WTC11 (cell line): ENCODE results near the gene PTPRN2.

Experiments
- FOXP1 ChIP-seq: sonication (generic); formaldehyde crosslinking; IDR thresholded peaks from 2 replicates; pipeline ENCODE4 v1.8.0; 2022; ENCODE audit warnings: missing genetic modification reagents, mild to moderate bottlenecking, moderate library complexity, borderline replicate concordance
- NR2C2 ChIP-seq: sonication (generic); formaldehyde crosslinking; IDR thresholded peaks from 2 replicates; pipeline ENCODE4 v1.8.0; 2022; ENCODE audit warnings: mild to moderate bottlenecking, missing genetic modification reagents
- TEAD1 ChIP-seq: sonication (generic); formaldehyde crosslinking; IDR thresholded peaks from 2 replicates; pipeline ENCODE4 v1.8.0; 2022; ENCODE audit warnings: mild to moderate bottlenecking, missing genetic modification reagents
- TF ChIP-seq, protein P1 (sequence below): sonication (generic); formaldehyde crosslinking; IDR thresholded peaks from 2 replicates; pipeline ENCODE4 v1.8.0; 2023; ENCODE audit warnings: missing genetic modification reagents
- TF ChIP-seq, protein P2 (sequence below): fragments of 200-600 bp; IDR thresholded peaks from 2 replicates; pipeline ENCODE4 v1.8.0; 2022; ENCODE audit warnings: antibody characterized with exemption

DNA sequence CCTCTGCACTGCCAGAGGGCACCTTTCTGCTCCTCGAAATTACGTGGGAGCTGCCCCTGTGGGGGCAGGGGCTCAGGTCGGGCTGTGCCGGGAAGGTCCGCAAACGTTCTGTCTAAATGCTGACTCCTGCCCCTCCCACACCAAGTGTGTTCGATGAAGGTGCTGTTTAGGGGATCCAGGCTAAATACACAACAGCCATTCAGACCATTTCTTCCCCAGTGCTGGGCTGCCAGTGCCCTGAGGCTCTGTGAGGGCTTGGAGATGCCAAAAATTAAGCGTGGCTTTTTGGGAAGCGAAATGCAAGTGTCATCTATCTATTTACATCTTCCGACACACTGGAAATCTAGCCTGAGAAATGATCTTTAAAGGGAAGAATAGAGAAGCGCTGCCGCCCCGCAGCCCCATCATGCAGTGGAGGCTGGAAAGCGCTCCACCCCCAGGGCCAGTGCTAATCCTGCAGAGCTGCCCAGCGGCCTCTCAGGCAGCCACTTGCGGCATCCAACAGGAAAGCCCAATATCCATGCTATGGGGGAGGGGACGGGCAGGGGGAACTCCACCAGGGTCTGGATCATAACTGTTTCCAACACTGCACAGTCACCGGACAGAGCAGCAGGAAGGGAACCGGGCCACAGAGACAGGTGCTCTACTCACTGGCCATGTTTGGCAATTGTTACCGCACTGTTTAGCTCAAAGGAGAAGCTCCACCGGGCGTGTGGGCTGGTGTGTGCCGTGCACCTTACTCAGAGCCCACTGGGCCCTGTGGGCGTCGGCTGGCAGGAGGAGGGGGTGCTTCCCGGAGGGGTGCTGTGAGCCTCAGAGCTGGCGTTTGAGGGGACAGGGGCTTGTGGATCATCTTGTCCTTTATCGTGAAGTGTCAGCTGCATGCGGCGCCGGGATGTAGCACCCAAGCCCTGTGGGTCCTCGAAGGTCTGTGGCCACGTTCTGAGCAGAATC lies 1045.3 kb downstream of the PTPRN2 start:
- no peak for TF ChIP-seq TEAD1
- TF ChIP-seq FOXP1 (CRISPR knock-in tag), result no peak
- TF ChIP-seq, protein P1, sequence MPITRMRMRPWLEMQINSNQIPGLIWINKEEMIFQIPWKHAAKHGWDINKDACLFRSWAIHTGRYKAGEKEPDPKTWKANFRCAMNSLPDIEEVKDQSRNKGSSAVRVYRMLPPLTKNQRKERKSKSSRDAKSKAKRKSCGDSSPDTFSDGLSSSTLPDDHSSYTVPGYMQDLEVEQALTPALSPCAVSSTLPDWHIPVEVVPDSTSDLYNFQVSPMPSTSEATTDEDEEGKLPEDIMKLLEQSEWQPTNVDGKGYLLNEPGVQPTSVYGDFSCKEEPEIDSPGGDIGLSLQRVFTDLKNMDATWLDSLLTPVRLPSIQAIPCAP (CRISPR knock-in tag), result no peak
- TF ChIP-seq NR2C2 (CRISPR knock-in tag), result no peak
- TF ChIP-seq, protein P2, sequence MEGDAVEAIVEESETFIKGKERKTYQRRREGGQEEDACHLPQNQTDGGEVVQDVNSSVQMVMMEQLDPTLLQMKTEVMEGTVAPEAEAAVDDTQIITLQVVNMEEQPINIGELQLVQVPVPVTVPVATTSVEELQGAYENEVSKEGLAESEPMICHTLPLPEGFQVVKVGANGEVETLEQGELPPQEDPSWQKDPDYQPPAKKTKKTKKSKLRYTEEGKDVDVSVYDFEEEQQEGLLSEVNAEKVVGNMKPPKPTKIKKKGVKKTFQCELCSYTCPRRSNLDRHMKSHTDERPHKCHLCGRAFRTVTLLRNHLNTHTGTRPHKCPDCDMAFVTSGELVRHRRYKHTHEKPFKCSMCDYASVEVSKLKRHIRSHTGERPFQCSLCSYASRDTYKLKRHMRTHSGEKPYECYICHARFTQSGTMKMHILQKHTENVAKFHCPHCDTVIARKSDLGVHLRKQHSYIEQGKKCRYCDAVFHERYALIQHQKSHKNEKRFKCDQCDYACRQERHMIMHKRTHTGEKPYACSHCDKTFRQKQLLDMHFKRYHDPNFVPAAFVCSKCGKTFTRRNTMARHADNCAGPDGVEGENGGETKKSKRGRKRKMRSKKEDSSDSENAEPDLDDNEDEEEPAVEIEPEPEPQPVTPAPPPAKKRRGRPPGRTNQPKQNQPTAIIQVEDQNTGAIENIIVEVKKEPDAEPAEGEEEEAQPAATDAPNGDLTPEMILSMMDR, result no peak
